Putamen (tissue), 1 donor: ENCODE results near the gene GRID2.
"Not testable (repeated sequence)": the region's sequence is repeated elsewhere in the genome, so short reads cannot be mapped to it uniquely, and the experiment has no call there.

ENCODE experiments used
- DNase-seq: peaks from one replicate; pipeline ENCODE4 v3.0.0-alpha.2; 2016; ENCODE audit warnings: low spot score

The GRID2 gene

GRCh38 chr4:93671093-93671492, 1367.3 kb downstream of the GRID2 start:
- no peak for DNase-seq

DNA sequence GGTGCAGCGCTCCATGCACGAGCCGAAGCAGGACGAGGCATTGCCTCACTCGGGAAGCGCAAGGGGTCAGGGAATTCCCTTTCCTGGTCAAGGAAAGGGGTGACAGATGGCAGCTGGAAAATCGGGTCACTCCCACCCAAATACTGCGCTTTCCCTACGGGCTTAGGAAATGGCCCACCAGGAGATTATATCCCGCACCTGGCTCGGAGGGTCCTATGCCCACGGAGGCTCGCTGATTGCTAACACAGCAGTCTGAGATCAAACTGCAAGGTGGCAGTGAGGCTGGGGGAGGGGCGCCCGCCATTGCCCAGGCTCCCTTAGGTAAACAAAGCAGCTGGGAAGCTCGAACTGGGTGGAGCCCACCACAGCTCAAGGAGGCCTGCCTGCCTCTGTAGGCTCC, 1373.2 kb downstream of the GRID2 start:
- DNase-seq: not testable (repeated sequence)

DNA sequence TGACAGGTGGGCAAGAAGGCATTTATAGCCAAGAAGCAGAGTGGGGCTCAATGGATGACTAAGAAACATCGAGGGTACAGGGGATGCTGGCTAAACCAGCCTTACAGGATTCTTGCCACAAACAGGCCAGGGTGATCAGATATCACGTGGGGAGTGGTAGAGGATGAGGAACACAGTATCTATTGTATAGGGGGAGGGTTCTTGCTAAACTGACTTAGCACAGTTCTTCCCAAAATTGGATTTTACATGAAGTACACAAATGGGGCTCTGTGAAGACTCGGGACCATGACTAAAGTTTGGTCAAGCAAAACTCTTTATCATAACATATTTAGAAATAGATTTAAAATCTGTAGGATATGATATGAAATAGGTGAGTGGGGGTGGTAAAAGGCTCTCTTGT, 1380.8 kb downstream of the GRID2 start:
- DNase-seq: no peak

- DNase-seq: no peak
These were observed 1383.5 kb downstream of the GRID2 start for GRCh38 chr4:93687304-93687703.

DNA sequence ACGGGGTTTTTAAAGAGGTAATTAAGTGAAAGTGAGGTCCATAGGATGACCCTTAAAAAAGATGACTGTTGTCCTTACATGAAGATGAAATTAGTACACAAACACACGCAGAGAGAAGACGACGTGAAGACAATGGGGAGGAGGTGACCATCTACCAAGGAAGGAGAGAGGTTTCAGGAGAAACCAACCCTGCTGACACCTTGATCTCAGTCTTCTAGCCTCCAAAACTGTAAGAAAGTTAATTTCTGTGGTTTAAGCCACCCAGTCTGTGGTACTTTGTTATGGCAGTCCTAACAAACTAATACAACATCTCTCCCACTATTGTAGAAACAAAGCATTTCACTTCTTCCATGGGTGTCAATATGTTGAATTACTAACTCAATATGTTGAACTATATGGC, 1385.2 kb downstream of the GRID2 start:
- no peak for DNase-seq

DNA sequence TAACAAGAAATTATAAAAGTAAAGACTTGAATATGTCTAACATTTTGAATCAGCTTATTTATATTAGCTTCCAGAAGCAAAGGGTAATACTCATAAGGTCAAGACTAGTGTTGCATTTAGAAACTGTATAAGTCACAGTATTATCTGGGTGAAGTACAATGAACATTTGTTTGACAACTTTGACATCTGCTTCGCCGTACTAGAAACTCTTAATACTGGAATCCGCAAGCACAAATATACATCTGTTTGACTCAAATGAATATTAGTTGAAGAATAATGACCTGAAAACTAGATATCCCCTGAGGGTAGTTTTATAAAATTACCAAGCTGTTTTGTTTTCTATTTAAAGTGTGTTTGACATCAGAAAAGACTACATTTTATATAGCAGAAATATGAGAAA, 1389.4 kb downstream of the GRID2 start:
- DNase-seq: no peak

GRCh38 chr4:93698686-93699085, 1394.9 kb downstream of the GRID2 start:
- no peak for DNase-seq

GRCh38 chr4:93700571-93700970, 1396.8 kb downstream of the GRID2 start:
- DNase-seq: no peak

GRCh38 chr4:93710101-93710846, 1406.5 kb downstream of the GRID2 start:
- no peak for DNase-seq

- DNase-seq: no peak
These were observed 1407.2 kb downstream of the GRID2 start for GRCh38 chr4:93710847-93711430.

- no peak for DNase-seq
These were observed 1414.5 kb downstream of the GRID2 start for GRCh38 chr4:93718233-93718632.

- no peak for DNase-seq
These were observed 1415.8 kb downstream of the GRID2 start for GRCh38 chr4:93719552-93719951.

DNA sequence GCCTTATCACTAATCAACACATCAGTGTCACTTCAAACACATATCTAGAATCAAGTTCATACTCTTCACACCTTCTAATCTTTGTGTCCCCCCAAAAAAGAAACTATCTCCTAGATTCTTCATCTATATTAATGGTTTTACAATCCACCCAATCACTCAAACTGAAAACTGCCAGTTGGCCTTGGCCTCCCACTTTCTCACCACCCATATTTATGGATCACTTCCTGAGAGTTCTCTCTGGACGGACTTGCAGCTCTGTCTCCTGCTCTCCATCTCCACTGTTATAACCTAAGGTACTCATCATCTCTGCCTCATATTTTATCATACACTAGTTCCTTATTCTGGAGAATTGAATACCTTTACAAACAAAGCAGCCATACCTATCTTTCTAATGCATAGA, 1418.7 kb downstream of the GRID2 start:
- DNase-seq: no peak

DNA sequence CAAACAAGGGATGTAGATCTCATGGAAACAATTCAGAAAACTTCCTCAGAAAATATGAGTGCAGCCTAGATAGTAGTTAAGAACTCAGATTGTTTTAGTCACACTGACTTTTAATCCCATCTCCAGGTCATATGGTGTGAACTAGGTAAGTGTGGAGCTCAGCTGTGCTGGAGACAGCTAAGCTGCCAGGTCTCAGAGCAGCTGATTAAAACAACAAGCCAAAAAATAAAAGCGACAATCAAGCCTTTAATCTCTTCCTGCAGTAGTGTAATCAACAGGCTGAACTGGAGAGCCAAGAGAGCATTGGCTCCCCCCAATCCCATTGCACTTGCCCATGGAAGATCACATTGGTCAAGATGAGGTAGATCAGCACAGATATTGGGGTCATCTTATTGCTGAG, 1426.5 kb downstream of the GRID2 start:
- DNase-seq: no peak

DNA sequence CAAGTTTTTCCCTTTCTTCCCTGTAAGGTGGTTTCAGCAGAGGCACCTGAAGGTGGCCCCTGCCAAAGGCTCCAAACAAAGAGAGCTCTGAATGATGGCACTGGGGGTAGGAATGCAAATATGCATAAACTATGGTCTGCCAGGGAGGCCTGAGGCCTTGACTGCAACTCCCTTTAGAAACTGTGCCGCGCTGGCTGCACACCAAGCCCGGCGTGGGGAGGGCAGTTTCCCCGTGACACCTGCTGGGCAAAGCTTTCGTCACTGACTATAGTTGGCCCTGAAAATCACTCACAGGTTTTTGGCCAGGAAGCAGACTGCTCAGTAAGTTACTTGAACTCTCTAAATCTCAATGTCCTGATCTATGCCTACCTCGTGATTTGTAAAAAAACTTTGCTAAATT, 1427.0 kb downstream of the GRID2 start:
- no peak for DNase-seq

GRCh38 chr4:93731456-93731855, 1427.7 kb downstream of the GRID2 start:
- no peak for DNase-seq

DNA sequence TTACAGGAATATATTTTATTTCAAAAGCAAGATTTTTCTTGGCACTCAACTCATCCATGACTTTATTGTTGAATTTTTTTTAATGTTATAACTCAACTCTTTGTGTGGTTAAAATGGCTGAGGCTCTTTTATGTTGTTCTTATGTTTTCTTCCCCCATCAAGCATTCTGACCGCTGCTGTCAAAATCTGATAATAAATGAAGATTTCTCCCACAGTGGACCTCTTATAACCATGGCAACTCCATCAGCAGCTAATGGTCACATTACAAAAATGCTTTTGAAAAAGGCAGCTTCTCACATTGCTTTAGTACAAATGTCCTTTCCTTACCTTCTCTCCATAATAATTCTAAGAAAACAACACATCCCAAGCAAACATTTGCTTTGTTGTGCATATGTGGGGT, 1428.7 kb downstream of the GRID2 start:
- DNase-seq: no peak

- DNase-seq: no peak
These were observed 1437.1 kb downstream of the GRID2 start for GRCh38 chr4:93740890-93741289.

GRCh38 chr4:93743022-93743421, 1439.3 kb downstream of the GRID2 start:
- DNase-seq: no peak

DNA sequence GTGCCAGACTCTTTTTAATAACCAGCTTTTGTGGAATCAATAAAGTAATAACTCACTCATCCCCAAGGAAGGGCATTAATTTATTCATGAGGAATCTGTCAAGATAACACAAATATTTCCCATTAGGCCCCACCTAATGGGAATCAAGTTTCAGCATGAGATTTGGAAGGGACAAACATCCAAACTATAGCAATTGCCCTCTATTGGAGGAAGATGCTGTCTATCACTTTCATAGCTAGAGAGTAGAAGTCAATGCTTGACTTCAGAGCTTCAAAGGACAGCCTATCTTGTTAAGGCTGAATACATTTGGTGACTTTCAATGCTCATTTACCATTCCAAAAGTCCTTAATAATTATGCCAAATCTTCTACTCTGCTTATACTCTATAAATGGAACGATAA, 1439.9 kb downstream of the GRID2 start:
- DNase-seq: no peak

DNA sequence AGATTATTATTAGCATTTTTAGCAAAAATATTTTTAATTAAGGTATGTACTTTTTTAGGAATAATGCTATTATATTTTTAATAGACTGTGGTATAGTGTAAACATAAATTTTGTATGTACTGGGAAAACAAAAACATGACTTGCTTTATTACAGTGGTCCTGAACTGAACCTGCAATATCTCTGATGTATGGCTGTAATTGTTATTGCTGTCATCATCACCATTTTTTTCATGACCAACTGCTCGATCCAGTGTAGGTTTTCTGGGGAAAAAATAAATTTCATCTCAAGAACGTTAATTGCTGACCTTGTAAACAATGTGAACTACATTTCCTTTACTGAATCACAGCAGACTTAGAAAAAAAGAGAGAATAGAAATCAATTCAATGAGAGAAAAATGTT, 1441.2 kb downstream of the GRID2 start:
- no peak for DNase-seq

- DNase-seq: no peak
These were observed 1442.3 kb downstream of the GRID2 start for GRCh38 chr4:93746031-93746430.

DNA sequence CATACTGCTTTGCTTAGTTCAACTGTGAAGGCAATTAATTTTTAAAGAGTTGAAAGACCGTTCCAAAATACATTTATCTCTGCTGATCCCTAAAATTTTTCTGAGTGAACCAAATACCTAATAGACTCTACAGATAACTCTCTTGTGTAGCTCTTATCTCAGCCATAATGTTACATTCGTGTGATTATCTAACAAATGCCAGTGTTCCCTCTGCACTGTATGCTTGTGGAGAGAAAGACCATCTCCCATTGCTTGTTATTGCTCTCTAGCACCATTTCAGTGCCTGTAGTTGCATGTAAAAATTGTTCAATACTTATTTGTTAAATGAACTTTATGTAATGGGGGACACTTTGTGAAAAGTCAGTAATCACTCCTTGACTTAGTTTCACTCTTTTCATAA, 1443.5 kb downstream of the GRID2 start:
- no peak for DNase-seq
